AML-193 (cell line): ENCODE results near the gene SEC61A2.
A peak's percentile ranks its signal among the peaks of the same experiment; 100 is the strongest.

ENCODE experiments used
- DNase-seq, 2 experiments: peaks; one replicate each; lab custom pipeline; 2025; lab: John Stamatoyannopoulos, UW

The SEC61A2 gene

DNA sequence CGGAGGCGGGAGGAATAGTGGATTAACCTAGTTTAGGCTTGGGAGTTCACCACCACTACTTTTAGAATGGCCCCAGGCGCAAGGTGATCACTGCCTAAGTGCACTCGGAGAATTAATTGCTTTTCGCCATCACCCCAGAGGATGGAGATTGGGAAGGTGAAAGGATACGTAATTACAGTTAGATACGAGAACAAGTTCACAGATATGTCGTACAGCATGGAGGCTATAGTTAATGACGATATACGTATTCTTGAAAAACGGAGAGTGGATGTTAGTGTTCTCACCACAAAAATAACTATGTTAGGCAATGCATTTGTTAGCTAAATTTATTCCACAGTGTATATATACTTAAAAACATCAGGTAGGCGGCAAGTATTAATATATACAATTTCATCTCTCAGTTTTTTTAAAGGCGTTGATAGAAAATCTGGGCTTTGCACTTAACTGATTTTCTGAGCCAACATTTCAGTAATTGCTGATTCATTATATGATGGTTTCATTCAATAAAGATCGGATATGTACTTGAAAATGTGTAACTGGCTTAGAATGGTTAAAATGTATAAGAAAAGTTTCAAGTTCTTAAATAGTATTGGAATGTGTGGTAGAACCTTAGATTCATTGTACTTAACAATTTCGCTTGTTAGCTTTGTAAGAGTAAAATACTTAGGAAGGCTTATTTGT is 67.2 kb downstream of the SEC61A2 start:
- DNase-seq: no peak

DNA sequence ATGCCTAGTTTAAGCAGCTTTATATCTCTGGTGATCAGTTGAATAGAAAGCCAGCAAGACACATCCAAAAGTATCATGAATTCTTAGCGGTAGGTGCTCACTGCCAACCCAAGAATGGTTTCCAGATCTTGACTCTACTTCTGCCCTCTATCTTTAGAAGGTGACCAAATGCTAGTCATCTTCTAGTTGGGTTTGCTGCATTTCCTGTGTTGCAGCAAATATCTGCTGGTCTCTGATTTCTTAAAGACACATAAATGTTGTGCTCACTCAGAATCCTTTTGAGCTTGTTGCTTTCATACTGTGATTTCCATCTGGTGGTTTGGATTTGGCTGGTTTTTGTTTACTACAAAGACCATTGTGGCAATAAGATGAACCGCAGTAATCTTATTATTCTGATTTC is 68.7 kb downstream of the SEC61A2 start:
- peak in 1 of 2 experiments; percentile 30 for DNase-seq

DNA sequence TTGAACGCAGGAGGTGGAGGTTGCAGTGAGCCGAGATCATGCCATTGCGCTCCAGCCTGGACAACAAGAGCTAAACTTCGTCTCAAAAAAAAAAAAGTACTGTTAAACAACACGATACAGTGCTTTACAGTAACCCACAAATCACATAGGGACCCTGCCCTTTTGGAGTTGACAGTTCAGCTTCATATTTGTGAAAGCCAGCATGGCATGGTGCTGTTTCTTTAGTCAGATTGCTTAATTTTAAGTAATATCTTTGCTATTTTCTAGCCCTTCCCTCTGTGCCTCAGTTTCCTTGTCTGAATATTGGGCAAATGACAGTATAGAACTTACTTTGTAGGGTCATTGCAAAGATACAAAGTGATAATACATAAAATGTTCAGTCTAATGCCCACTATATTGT is 71.4 kb downstream of the SEC61A2 start:
- DNase-seq: no peak

DNA sequence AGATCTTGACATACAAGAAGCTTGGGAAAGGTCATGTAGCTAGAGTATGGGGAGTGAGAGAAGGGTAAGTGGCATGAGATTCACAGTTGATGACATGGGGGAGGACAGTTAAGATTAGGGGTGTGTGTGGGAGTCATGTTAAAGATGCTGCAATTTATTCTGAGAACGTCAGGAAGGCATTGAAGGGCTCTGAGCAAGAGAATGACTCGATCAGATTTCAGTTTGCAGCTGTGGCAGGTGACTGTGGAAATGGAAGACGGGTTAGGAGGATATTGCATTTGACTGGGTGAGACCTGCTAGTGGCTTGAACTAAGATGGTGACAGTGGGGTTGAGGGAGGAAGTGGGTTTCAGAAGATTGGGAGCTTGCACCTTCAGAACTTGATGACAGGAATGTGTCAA is 72.1 kb downstream of the SEC61A2 start:
- no peak for DNase-seq

DNA sequence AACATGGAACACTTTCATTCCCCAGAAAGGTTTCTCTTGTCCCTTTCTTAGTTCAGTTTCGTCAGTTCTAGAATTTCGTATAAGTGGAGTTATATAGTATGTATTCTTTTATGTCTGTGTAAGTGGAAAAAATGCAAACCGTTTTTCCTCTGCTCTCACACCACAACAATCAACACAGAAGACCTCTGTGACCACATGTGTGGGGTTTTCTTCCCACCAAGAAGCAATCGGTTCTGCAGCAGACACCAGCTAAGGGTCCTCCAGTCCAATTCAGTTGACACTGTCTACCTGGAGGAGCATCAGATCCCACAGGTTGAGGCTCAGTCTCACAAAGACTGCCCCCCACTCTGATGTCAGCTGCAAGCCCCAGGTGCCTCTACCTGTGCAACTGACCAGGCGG is 72.7 kb downstream of the SEC61A2 start:
- DNase-seq: no peak

DNA sequence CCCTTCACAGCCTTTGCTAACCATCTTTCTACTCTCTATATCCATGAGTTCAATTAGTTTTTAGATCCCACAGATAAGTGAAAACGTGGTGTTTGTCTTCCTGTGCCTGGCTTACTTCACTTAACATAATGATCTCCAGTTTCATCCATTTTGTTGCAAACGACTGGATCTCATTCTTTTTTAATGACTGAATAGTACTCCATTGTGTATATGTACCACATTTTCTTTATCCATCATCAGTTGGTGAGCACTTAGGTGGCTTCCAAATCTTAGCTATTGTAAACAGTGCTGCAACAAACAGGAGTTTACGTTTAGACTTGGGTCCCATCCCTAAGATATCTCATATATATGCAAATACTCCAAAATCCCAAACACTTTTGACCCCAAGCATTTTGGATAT is 75.6 kb downstream of the SEC61A2 start:
- no peak for DNase-seq

DNA sequence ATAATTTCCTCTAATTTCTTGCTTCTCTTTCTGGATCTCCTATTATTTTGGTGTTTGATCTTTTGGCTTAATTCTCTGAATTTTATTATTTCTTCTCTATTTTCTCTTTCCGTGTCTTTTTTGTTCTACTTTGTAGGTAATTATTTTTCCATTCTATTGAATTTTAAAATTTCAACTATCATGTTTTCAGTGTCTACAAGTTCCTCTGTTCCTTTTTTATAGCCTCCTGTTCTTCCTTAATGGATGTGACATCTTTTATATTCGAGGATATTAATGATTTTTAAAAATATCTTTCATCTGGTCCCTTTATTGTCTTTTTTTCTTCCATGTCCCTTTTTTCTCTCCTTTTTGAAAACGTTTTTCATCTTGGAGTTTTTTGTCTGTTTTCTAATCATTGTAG is 77.6 kb downstream of the SEC61A2 start:
- no peak for DNase-seq

DNA sequence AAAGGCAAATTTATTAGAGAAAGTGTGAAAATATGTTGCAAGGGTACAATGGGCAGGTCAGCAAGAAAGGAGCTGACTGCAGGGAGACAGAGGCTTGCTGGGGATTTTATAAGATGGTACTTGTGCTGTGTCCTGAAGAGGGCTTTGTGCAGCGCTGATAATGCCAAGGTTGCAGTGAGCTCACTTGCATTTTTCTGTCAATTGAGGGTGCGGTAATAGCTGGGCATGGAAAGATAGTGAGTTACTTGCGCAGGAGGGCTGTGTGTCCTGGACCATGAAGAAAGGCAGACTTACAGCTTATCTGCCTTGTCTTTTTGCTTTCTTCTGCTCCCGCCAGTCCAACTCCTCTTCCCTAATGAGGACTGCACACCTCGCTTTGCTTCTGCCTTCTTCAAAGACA is 79.0 kb downstream of the SEC61A2 start:
- DNase-seq: no peak

DNA sequence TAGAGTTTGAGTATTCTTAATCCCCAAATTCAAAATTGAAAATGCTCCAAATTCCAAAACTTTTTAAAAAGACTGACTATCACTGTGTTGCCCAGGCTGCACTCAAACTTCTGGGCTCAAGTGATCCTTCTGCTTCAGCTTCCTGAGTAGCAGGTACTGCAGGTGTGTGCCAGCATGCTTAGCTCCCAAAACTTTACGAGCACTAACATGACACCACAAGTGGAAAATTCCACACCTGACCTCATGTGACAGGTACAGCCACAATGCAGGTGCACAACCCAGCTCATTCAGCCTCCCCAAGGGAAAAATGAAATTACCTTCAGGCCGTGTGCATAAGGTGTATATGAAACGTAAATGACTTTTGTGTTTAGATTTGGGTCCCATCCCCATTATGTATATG is 83.0 kb downstream of the SEC61A2 start:
- no peak for DNase-seq

DNA sequence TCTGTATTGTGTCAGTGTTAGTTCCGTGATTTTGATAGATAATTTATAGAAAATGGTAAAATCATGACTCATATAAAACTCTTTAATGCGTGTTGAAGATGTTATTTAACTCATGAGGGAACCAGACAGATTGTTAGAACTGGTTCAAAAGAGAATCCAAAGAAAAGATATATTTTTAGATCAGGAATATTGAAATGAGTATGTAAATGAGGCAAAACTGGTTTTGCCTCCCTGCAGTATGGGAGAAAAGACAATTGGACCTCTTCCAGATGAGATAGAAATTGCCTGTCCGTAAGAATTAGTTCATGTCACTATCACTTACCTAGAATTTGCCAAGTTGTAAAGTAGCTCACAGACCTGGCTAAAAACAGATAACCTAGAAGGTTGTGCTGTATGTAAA is 84.1 kb downstream of the SEC61A2 start:
- DNase-seq: no peak

DNA sequence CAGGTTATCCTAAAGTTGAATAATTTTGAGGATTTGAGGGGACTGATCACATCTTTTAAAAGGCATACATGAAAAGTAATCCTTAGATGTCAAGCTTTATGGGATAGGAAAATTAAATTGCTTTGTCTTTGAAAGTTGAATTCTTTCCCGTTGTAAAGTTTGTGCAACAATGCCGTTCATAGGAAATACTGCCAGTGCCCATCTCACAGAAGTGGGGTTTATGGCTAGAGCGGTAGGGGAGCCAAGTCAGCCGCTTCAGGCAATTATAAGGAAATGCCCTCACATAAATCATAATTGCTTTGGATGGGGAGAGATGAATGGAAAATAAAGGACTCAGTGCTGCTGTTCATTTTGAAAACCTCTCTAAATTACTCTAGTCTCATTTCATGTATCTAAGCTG is 84.6 kb downstream of the SEC61A2 start:
- no peak for DNase-seq

DNA sequence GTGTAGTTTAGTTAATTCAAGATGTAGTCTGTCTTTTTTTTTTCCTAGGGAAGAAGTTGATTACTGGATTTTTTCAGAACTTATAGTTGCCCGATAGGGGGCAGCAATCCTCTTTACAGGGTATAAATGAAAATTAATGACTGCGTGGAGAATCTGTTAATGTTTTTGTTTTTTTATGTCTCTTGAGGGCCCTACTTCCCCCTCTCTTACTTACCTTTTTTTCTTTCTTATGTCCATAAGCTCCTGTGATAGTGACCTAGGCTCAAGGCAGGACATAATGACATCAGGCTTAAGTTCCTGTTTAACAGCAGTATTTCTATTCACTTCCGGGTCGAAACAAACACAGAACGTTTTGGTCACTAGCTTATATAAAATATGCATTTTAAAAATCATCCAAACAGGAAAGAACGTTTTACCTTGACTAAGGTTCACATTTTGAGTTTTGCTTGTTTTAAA is 85.3 kb downstream of the SEC61A2 start:
- peak; percentile 24 to 42 for DNase-seq
